Measurements from ENCODE around the gene GCSAML. TPM values are rescaled to one million over a fixed set of nuclear protein-coding genes. Genes with fewer than 3 reads are reported as not detected.

GCSAML gene
- total and polyA plus RNA-seq, 2 of the 13 experiments (the other 11 are each of a cell fraction or from before 2014, with no cell fraction given): not detected

DNA sequence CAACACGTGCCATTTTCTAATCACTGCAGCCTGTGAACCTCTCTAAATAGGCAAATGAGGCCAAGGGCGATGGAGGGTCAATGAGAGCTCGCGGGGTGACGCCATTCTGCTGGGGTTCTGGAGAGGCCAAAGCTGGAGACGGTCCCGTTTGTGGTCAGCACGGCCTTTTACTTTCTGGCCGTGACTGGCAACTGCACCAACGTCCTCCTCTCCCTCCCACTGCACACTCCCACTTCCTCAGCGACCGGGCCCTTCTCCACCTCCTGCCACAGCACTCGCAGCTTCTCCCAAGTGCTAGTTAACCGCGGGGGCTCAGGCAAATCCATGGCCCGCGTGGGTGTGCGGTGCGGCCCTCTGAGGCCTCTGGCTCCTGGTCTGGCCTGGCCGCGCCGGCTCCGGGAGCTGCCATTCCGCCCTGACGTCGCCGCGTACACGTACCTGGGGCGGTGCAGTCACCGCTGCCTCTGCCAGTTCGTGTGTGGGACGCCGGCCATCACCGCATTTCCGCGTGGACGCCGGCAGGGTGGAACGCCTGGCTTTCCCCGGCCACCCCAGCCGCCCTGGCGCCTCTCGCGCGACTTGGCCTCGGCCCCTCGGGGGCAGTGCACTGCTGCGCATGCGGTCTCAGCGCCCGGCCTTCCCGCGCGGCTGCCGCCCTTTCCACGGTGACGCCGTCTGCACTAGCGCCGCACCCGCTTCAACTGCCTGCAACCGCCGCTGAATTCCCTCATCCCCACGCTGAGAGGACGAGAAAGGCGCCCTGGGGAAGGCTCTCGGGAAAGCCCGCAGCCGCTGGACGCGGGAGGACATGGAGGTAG lies 30.9 kb upstream of the GCSAML start:
- Histone ChIP-seq H2AFZ (ENCODE audit: low read length) (no peak overlapping the region), H3K36me3 (replicated peaks in 1 of 2; ENCODE audit: control insufficient read depth in 1 of 2, insufficient read depth in 2 of 2, low read length in 2 of 2) (no peaks in the 10 kb centered on the region), H3K9me3 (ENCODE audit: low read length) (no peaks in the 10 kb centered on the region), H3K9ac (ENCODE audit: insufficient read depth, low read depth, low read length) (no peak overlapping the region), H3K4me3 (replicated peaks in 1 of 3; ENCODE audit: insufficient read depth in 1 of 3, low read depth in 2 of 3, low read length in 3 of 3) (no peak overlapping the region), H3K27me3 (ENCODE audit: control insufficient read depth in 1 of 2, insufficient read depth in 2 of 2, low read length in 2 of 2) (peaks cover 0 to 5% of the 10 kb centered on the region in 2 experiments; a peak in 1 of 5 replicates), H3K27ac (ENCODE audit: extremely low read length, insufficient read depth, low read length) (no peak overlapping the region), H3K79me2 (ENCODE audit: insufficient read depth, low read length) (no peaks in the 10 kb centered on the region), H4K20me1 (ENCODE audit: insufficient read depth, low read length) (no peaks in the 10 kb centered on the region), H3K4me2 (ENCODE audit: low read depth, low read length) (no peak overlapping the region), H3K4me1 (ENCODE audit: insufficient read depth, low read length) (no peaks in the 10 kb centered on the region)
- FAIRE-seq (no peak), DNase-seq (ENCODE audit: low spot score) (no peak), ATAC-seq (no peak)
- ChIA-PET CTCF (ENCODE audit: low intra/inter-chr PET ratio, low total read pairs) (no interaction called here), POLR2A (no interaction called here)
- intact Hi-C loops (cut with micrococcal nuclease; ENCODE audit: unreplicated experiment) (no loop called here), in situ Hi-C loops (cut with HindIII; ENCODE audit: extremely low pct_ligation_motif_present, low pct_unique_long_range_greater_than_20kb) (no loop called here)
- BruUV-seq (replicated peaks): no TSS peak
- no peak for TF ChIP-seq ZNF562 (CRISPR knock-in tag; IDR thresholded peaks at IDR 0.05; ENCODE audit: borderline replicate concordance)
- no peak for TF ChIP-seq ZNF142 (CRISPR knock-in tag; IDR thresholded peaks at IDR 0.05)
- TF ChIP-seq KDM5B (CRISPR knock-in tag; IDR thresholded peaks at IDR 0.05; ENCODE audit: borderline replicate concordance): no peak
- 75% methylated on average over 66 of the region's 72 CpGs for WGBS (ENCODE audit: low lambda C conversion rate)

Data from HepG2 (cell line).